NCI-H510A treated with DMSO at 0.1 percent for 48 hours (cell line): ENCODE results near the gene GIPC1.
"Not testable (repeated sequence)": the region's sequence is repeated elsewhere in the genome, so short reads cannot be mapped to it uniquely, and the experiment has no call there.

Experiments
- DNase-seq: peaks from one replicate; lab custom pipeline; 2025; lab: John Stamatoyannopoulos, UW

GIPC1 gene

GRCh38 chr19:14470031-14470876 lies 25.7 kb downstream of the GIPC1 start:
- DNase-seq: no peak

- DNase-seq: no peak
These were observed 28.1 kb downstream of the GIPC1 start for GRCh38 chr19:14467816-14468215.

- no peak for DNase-seq
These were observed 28.5 kb downstream of the GIPC1 start for GRCh38 chr19:14467391-14467790.

GRCh38 chr19:14463747-14464146 lies 32.2 kb downstream of the GIPC1 start:
- no peak for DNase-seq

GRCh38 chr19:14462401-14462800 lies 33.5 kb downstream of the GIPC1 start:
- not testable (repeated sequence) for DNase-seq

GRCh38 chr19:14460935-14461334 lies 35.0 kb downstream of the GIPC1 start:
- DNase-seq: no peak

- no peak for DNase-seq
These were observed 36.2 kb downstream of the GIPC1 start for GRCh38 chr19:14459703-14460102.

GRCh38 chr19:14452303-14452702 lies 43.6 kb downstream of the GIPC1 start:
- not testable (repeated sequence) for DNase-seq

GRCh38 chr19:14450876-14451275 lies 45.1 kb downstream of the GIPC1 start:
- no peak for DNase-seq

- DNase-seq: no peak
These were observed 45.6 kb downstream of the GIPC1 start for GRCh38 chr19:14450168-14450874.

- no peak for DNase-seq
These were observed 46.6 kb downstream of the GIPC1 start for GRCh38 chr19:14449321-14449720.

GRCh38 chr19:14446336-14447036 lies 49.4 kb downstream of the GIPC1 start:
- DNase-seq: no peak

- DNase-seq: no peak
These were observed 52.2 kb downstream of the GIPC1 start for GRCh38 chr19:14443632-14444216.

- DNase-seq: no peak
These were observed 52.9 kb downstream of the GIPC1 start for GRCh38 chr19:14442891-14443631.

- DNase-seq: no peak
These were observed 54.6 kb downstream of the GIPC1 start for GRCh38 chr19:14441041-14441938.

GRCh38 chr19:14440049-14440448 lies 55.9 kb downstream of the GIPC1 start:
- no peak for DNase-seq

GRCh38 chr19:14439014-14439413 lies 56.9 kb downstream of the GIPC1 start:
- no peak for DNase-seq

- no peak for DNase-seq
These were observed 58.3 kb downstream of the GIPC1 start for GRCh38 chr19:14437578-14438140.

- DNase-seq: no peak
These were observed 60.4 kb downstream of the GIPC1 start for GRCh38 chr19:14435320-14436050.
